Endothelial cell of umbilical vein (primary cell): ENCODE measurements around the gene MMS22L. TPM values are rescaled to one million over a fixed set of nuclear protein-coding genes. Genes with fewer than 3 reads are reported as not detected.
A peak's percentile ranks its signal among the peaks of the same experiment; 100 is the strongest.

ENCODE experiments used
- Bru-seq: library from RNA; stranded (reverse); fragments of 400-500 nt; gene quantifications from one replicate; lab custom pipeline; 2021; lab: Mats Ljungman, UMichigan
- BruChase-seq, 2 experiments: library from RNA; stranded (reverse); fragments of 400-500 nt; gene quantifications; one replicate each; lab custom pipeline; 2021; lab: Mats Ljungman, UMichigan
- BruUV-seq: library from RNA; stranded (reverse); fragments of 400-500 nt; replicated peaks from 2 replicates; lab custom pipeline; 2021; lab: Mats Ljungman, UMichigan
- CTCF ChIA-PET: fragments of 300-600, 350-600 bp; sonication (Branson Sonifier 250); formaldehyde crosslinking; loops from one replicate; lab custom pipeline; 2021; ENCODE audit warnings: antibody characterized with exemption, inconsistent platforms; lab: Charles Lee
- POLR2A ChIA-PET: fragments of 300-600, 350-600 bp; sonication (Branson Sonifier 250); formaldehyde crosslinking; loops from one replicate; lab custom pipeline; 2021; ENCODE audit warnings: antibody characterized with exemption, inconsistent platforms; lab: Charles Lee
- DNase-seq: peaks from one replicate; pipeline ENCODE4 v3.0.0-alpha.2; 2011; ENCODE audit warnings: low read depth, low spot score
- FAIRE-seq: peaks from 2 replicates; lab custom pipeline; 2011; peaks lifted over from hg19 to GRCh38; lab: Jason Lieb, UNC
- H2AFZ ChIP-seq: 2 replicates; pipeline ENCODE4 v1.6.0; 2012; ENCODE audit warnings: low read depth, low read length, control low read depth, inconsistent platforms
- H3K27ac ChIP-seq: 2 replicates; pipeline ENCODE4 v1.5.1; 2011; ENCODE audit warnings: low read depth, mild to moderate bottlenecking, control low read depth, low read length, moderate library complexity; ENCODE audit not compliant: insufficient read depth
- H3K27me3 ChIP-seq, 2 experiments: 2 replicates each; pipeline versions ENCODE4 v1.6.0 to v1.6.1; 2011; ENCODE audit warnings: low read length in 2 of 2, mixed read lengths in 1 of 2; ENCODE audit not compliant: control insufficient read depth in 2 of 2, insufficient read depth in 2 of 2
- H3K36me3 ChIP-seq, 2 experiments: 2 replicates in 1 of 2; 3 replicates in 1 of 2; pipeline ENCODE4 v1.5.1; 2011; ENCODE audit warnings: low read length in 2 of 2, mild to moderate bottlenecking in 1 of 2, moderate library complexity in 1 of 2; ENCODE audit not compliant: control insufficient read depth in 2 of 2, insufficient read depth in 2 of 2; ENCODE audit errors: extremely low read depth in 1 of 2
- H3K4me1 ChIP-seq: 3 replicates; pipeline ENCODE4 v1.5.1; 2011; ENCODE audit warnings: mild to moderate bottlenecking, low read length; ENCODE audit not compliant: control insufficient read depth, insufficient read depth; ENCODE audit errors: extremely low read depth
- H3K4me2 ChIP-seq: 2 replicates; pipeline ENCODE4 v1.6.1; 2011; ENCODE audit warnings: low read length, control low read depth, mixed read lengths; ENCODE audit not compliant: insufficient read depth
- H3K4me3 ChIP-seq, 3 experiments: fragments of 200-600 bp in 1 of 3; sonication (generic), shearing (Covaris generic) in 1 of 3; replicated peaks in 1 of 3; 2 replicates each; pipeline ENCODE4 v1.5.1; 2011 to 2016; ENCODE audit warnings: control low read depth in 3 of 3, low read length in 3 of 3, mild to moderate bottlenecking in 2 of 3, inconsistent platforms in 1 of 3, low read depth in 1 of 3, moderate library complexity in 1 of 3; ENCODE audit not compliant: insufficient read depth in 1 of 3
- H3K79me2 ChIP-seq: 2 replicates; pipeline ENCODE4 v1.6.0; 2012; ENCODE audit warnings: low read length, inconsistent platforms; ENCODE audit not compliant: control insufficient read depth, insufficient read depth
- H3K9ac ChIP-seq: replicated peaks from 2 replicates; pipeline ENCODE3; 2011; ENCODE audit warnings: low read length, control low read depth; ENCODE audit not compliant: insufficient read depth; ENCODE audit errors: extremely low read depth
- H3K9me1 ChIP-seq: replicated peaks from 3 replicates; pipeline ENCODE4 v1.6.0; 2011; ENCODE audit warnings: mild to moderate bottlenecking, low read length; ENCODE audit not compliant: control insufficient read depth, insufficient read depth; ENCODE audit errors: extremely low read depth
- H3K9me3 ChIP-seq: replicated peaks from 2 replicates; pipeline ENCODE4 v1.5.1; 2012; ENCODE audit warnings: low read length, inconsistent platforms; ENCODE audit not compliant: control insufficient read depth, insufficient read depth
- H4K20me1 ChIP-seq: replicated peaks from 2 replicates; pipeline ENCODE3; 2011; ENCODE audit warnings: mild to moderate bottlenecking, low read length; ENCODE audit not compliant: control insufficient read depth, insufficient read depth; ENCODE audit errors: extremely low read depth
- CTCF ChIP-seq, 2 donors: IDR thresholded peaks; 1 replicate in 1 of 2; 2 replicates in 1 of 2; pipeline ENCODE4 v1.5.1; 2011; ENCODE audit warnings: low read length in 2 of 2, mild to moderate bottlenecking in 2 of 2, moderate library complexity in 2 of 2, control low read depth in 1 of 2, inconsistent platforms in 1 of 2, low read depth in 1 of 2; ENCODE audit not compliant: insufficient read depth in 1 of 2; ENCODE audit errors: extremely low read depth in 1 of 2
- EZH2 ChIP-seq: IDR thresholded peaks from 2 replicates; pipeline ENCODE4 v1.6.1; 2012; ENCODE audit warnings: borderline replicate concordance, low read depth, mild to moderate bottlenecking, moderate library complexity, low read length, inconsistent platforms; ENCODE audit not compliant: severe bottlenecking
- FOS ChIP-seq: IDR thresholded peaks from 2 replicates; pipeline ENCODE4 v1.6.1; 2011; ENCODE audit warnings: mild to moderate bottlenecking, low read length, moderate library complexity, borderline replicate concordance; ENCODE audit not compliant: insufficient read depth
- GATA2 ChIP-seq: IDR thresholded peaks from 2 replicates; pipeline ENCODE4 v1.7.0; 2011; ENCODE audit warnings: low read depth, mild to moderate bottlenecking, moderate library complexity, mixed read lengths, low read length; ENCODE audit not compliant: insufficient read length, insufficient read depth
- JUN ChIP-seq: IDR thresholded peaks from 2 replicates; pipeline ENCODE4 v1.6.1; 2011; ENCODE audit warnings: borderline replicate concordance, low read depth; ENCODE audit not compliant: insufficient read length, insufficient read depth
- MYC ChIP-seq: IDR thresholded peaks from one replicate; pipeline ENCODE4 v1.6.1; 2011; ENCODE audit warnings: mild to moderate bottlenecking, low read depth, low read length
- POLR2A ChIP-seq: IDR thresholded peaks from 2 replicates; pipeline ENCODE4 v1.6.1; 2012; ENCODE audit warnings: low read depth, mild to moderate bottlenecking, control low read depth, low read length
- POLR2AphosphoS5 ChIP-seq: IDR thresholded peaks from 2 replicates; pipeline ENCODE4 v1.6.1; 2012; ENCODE audit warnings: low read depth, mild to moderate bottlenecking, control low read depth, low read length, moderate library complexity; ENCODE audit not compliant: insufficient read depth
- dilution Hi-C: fragments of 300-500 bp; cut with MboI; formaldehyde crosslinking; loops from one replicate; pipeline ENCODE4 v1.15.0; 2019; ENCODE audit warnings: low sequenced_read_pairs; ENCODE audit not compliant: extremely low pct_ligation_motif_present
- intact Hi-C: fragments of 100-400 bp; cut with micrococcal nuclease; formaldehyde crosslinking; loops from one replicate; pipeline ENCODE4 v1.10.0; 2022
- long read RNA-seq: library from polyadenylated mRNA; stranded (forward); transcript quantifications from one replicate; pipeline ENCODE4 v2.0.0, GENCODE V29; 2021
- polyA minus RNA-seq, 3 experiments: library from RNA; depleted of rRNA, polyadenylated mRNA; stranded (reverse); fragments of >200 nt; gene quantifications; 1 replicate in 1 of 3; 2 replicates in 2 of 3; pipeline ENCODE4 v1.2.3, GENCODE V29; 2011
- polyA plus RNA-seq, 4 experiments: library from polyadenylated mRNA; depleted of rRNA in 3 of 4; stranded (reverse) in 3 of 4; unstranded in 1 of 4; fragments of >200 nt; gene quantifications; 2 replicates each; pipeline versions ENCODE4 v1.2.1 to v1.2.3, GENCODE V29; 2011 to 2012; ENCODE audit warnings: missing spikeins in 1 of 4
- total RNA-seq: library from RNA; stranded (reverse); gene quantifications from 2 replicates; pipeline ENCODE4 v1.2.3, GENCODE V29; 2021

The MMS22L gene
- total RNA-seq (19.3 and 22.7 TPM in 2 replicates), polyA plus RNA-seq (3.8 and 5.5 TPM in 2 replicates), polyA minus RNA-seq (34.5 and 34.8 TPM in 2 replicates), Bru-seq, nascent RNA (percentile 82 among the genes with signal in this experiment), BruChase-seq, experiment 1, labeled RNA remaining after a 6-hour chase (percentile 71 among the genes with signal in this experiment), BruChase-seq, experiment 2, labeled RNA remaining after a 2-hour chase (percentile 77 among the genes with signal in this experiment)
- 6.4 and 7.5 TPM in 2 replicates for polyA plus RNA-seq (2011; cell fraction: cytosol; rRNA removed)
- polyA plus RNA-seq (2011; cell fraction: nucleus; rRNA removed), result 14.5 and 20.0 TPM in 2 replicates
- polyA plus RNA-seq (2012), result 6.9 and 11.8 TPM in 2 replicates
- polyA minus RNA-seq (2011; cell fraction: cytosol; rRNA and poly(A)+ RNA removed), result 27.0 TPM
- polyA minus RNA-seq (2011; cell fraction: nucleus; rRNA and poly(A)+ RNA removed), result 65.5 and 73.2 TPM in 2 replicates
- long read RNA-seq, partial matches to known transcripts, result 4 of 15 reads
- long read RNA-seq, other reads (novel, unspliced or antisense), result 11 of 15 reads

- H3K9me1 ChIP-seq, result no peaks in the 10 kb centered on the region
- BruUV-seq, result TSS peak; percentile 57
- H3K9ac ChIP-seq, result peak within 1 kb of the TSS; percentile 88
- peak within 1 kb of the TSS; percentile 99 for H3K4me2 ChIP-seq
- H3K27me3 ChIP-seq, result no peaks in the 10 kb centered on the region
- peaks cover 18% of the 10 kb centered on the region for H3K79me2 ChIP-seq
- H3K36me3 ChIP-seq, result no peaks in the 10 kb centered on the region
- intact Hi-C loops, result loop anchor here (1.0 to 5.0 kb wide), 5 partner anchors 43 to 386 kb away; partner anchors contain the start of gene NDUFAF4
- peak within 1 kb of the TSS; percentile 60 for H3K27ac ChIP-seq
- ChIA-PET POLR2A (interaction anchor here (0.7 to 0.8 kb wide), 2 partner anchors 81 to 93 kb away, joined by 3 to 4 read pairs; no protein-coding TSS in a partner anchor), CTCF (interaction anchor here (0.6 to 2.3 kb wide), 6 partner anchors 10 to 207 kb away, joined by 3 to 39 read pairs (median 4); no protein-coding TSS in a partner anchor)
- dilution Hi-C loops, result no loop called here
- peak within 1 kb of the TSS; percentile 75 to 93 (median 86) for H3K4me3 ChIP-seq
- peak within 1 kb of the TSS; percentile 100 for H2AFZ ChIP-seq
- FAIRE-seq (peak; percentile 79), DNase-seq (peak; percentile 95)
- TF ChIP-seq POLR2AphosphoS5 (peak; percentile 30), FOS (no peak)
- no peaks in the 10 kb centered on the region for H3K9me3 ChIP-seq
- H3K4me1 ChIP-seq, result peaks cover 21% of the 10 kb centered on the region
- H4K20me1 ChIP-seq, result no peaks in the 10 kb centered on the region
These were observed at the start of gene MMS22L for GRCh38 chr6:97282726-97283617. Gene MMS22L (minus strand): TSS chr6:97283216. CDS start chr6:97282477, 739 bp downstream.

- no peak overlapping the region for H3K27ac ChIP-seq
- no peak for DNase-seq
- no peak overlapping the region for H3K4me2 ChIP-seq
- no peak for FAIRE-seq
- ChIA-PET POLR2A (no interaction called here), CTCF (interaction anchor here (0.8 kb wide), 1 partner anchor 108 kb away, joined by 4 read pairs; no protein-coding TSS in a partner anchor)
- H3K79me2 ChIP-seq, result no peaks in the 10 kb centered on the region
- intact Hi-C loops, result no loop called here
- peaks cover 2 to 4% of the 10 kb centered on the region in 2 experiments for H3K27me3 ChIP-seq
- dilution Hi-C loops, result no loop called here
- H2AFZ ChIP-seq, result no peak overlapping the region
- H3K9me1 ChIP-seq, result no peaks in the 10 kb centered on the region
- TF ChIP-seq JUN (no peak), FOS (no peak), CTCF (IDR thresholded peaks at IDR 0.05; ENCODE audit: extremely low read depth in 1 of 2, insufficient read depth in 1 of 2, low read depth in 1 of 2, low read length in 2 of 2) (no peak), GATA2 (no peak), POLR2AphosphoS5 (no peak), POLR2A (no peak), MYC (no peak), EZH2 (no peak)
- no peak overlapping the region for H3K9ac ChIP-seq
- H3K9me3 ChIP-seq, result no peaks in the 10 kb centered on the region
- H4K20me1 ChIP-seq, result no peaks in the 10 kb centered on the region
- no TSS peak for BruUV-seq
- H3K4me3 ChIP-seq, result no peak overlapping the region
- H3K36me3 ChIP-seq, result no peaks in the 10 kb centered on the region
- no peaks in the 10 kb centered on the region for H3K4me1 ChIP-seq
These were observed 39.8 kb upstream of the MMS22L start for GRCh38 chr6:97322811-97323210.
